Activated naive CD4-positive, alpha-beta T cell treated with anti-CD3 and anti-CD28 coated beads, Interleukin-2, amount 10 ng/mL, durations not matched to agents 7 days and 5 days (primary cell): Measurements from ENCODE around the gene COQ8B.
A peak's percentile ranks its signal among the peaks of the same experiment; 100 is the strongest.
"Not testable (repeated sequence)": the region's sequence is repeated elsewhere in the genome, so short reads cannot be mapped to it uniquely, and the experiment has no call there.

Experiments used
- CTCF ChIA-PET: fragments of 350-600 bp; sonication (Branson Sonifier 250); formaldehyde crosslinking; loops from one replicate; lab custom pipeline; 2021; ENCODE audit warnings: antibody characterized with exemption; lab: Charles Lee
- DNase-seq: peaks from one replicate; pipeline ENCODE4 v3.0.0-alpha.2; 2020
- H3K27ac Mint-ChIP-seq: one replicate; pipeline ENCODE4 v1.8.0; 2021; ENCODE audit warnings: mild to moderate bottlenecking, moderate library complexity, mixed read lengths
- H3K27me3 Mint-ChIP-seq: one replicate; pipeline ENCODE4 v1.8.0; 2021; ENCODE audit warnings: mild to moderate bottlenecking, mixed read lengths
- H3K36me3 Mint-ChIP-seq: one replicate; pipeline ENCODE4 v1.8.0; 2021; ENCODE audit warnings: mixed read lengths
- H3K4me1 Mint-ChIP-seq: one replicate; pipeline ENCODE4 v1.8.0; 2021; ENCODE audit warnings: mixed read lengths
- H3K4me3 Mint-ChIP-seq: one replicate; pipeline ENCODE4 v1.8.0; 2021; ENCODE audit warnings: mild to moderate bottlenecking, moderate library complexity, mixed read lengths
- H3K9me3 Mint-ChIP-seq: one replicate; pipeline ENCODE4 v1.8.0; 2021; ENCODE audit warnings: mixed read lengths

The COQ8B gene

GRCh38 chr19:40716482-40717324 lies at the start of gene COQ8B, which contains the start of gene ITPKC:
Gene COQ8B, minus strand, starts transcription at chr19:40716886. Its CDS starts 2,254 bp downstream, at chr19:40714632.
Gene ITPKC, plus strand, starts transcription at chr19:40717112. Its CDS starts 24 bp downstream, at chr19:40717136.
- peak within 1 kb of the TSS; percentile 93 for H3K27ac Mint-ChIP-seq
- peak within 1 kb of the TSS; percentile 93 for H3K4me3 Mint-ChIP-seq
- no peaks in the 10 kb centered on the region for H3K27me3 Mint-ChIP-seq
- peak; percentile 100 for DNase-seq
- no peaks in the 10 kb centered on the region for H3K9me3 Mint-ChIP-seq
- CTCF ChIA-PET, result interaction anchor here (0.7 to 2.1 kb wide), 2 partner anchors 33 to 35 kb away, joined by 3 to 7 read pairs; partner anchors contain the start of gene ACTMAP
- peaks cover 17% of the 10 kb centered on the region for H3K36me3 Mint-ChIP-seq
- H3K4me1 Mint-ChIP-seq, result peaks cover 73% of the 10 kb centered on the region

DNA sequence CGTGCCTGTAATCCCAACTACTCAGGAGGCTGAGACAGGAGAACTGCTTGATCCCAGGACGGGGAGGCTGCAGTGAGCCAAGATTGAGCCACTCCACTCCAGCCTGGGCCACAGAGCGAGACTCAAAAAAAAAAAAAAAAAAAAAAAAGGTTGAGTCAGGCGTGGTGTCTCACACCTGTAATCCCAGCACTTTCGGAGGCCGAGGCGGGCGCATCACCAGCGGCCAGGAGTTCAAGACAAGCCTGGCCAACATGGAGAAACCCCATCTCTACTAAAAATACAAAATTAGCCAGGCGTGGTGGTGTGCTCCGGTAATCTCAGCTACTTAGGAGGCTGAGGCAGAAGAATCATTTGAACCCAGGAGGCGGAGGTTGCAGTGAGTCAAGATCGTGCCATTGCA lies 49.7 kb upstream of the COQ8B start:
- CTCF ChIA-PET, result interaction anchor here (1.0 kb wide), 1 partner anchor 13 kb away, joined by 4 read pairs; no protein-coding TSS in a partner anchor
- not testable (repeated sequence) for H3K27me3 Mint-ChIP-seq, H3K4me3 Mint-ChIP-seq, H3K27ac Mint-ChIP-seq, DNase-seq, H3K9me3 Mint-ChIP-seq
- Mint-ChIP-seq H3K4me1 (peaks cover 51% of the 10 kb centered on the region), H3K36me3 (peaks cover 64% of the 10 kb centered on the region)

DNA sequence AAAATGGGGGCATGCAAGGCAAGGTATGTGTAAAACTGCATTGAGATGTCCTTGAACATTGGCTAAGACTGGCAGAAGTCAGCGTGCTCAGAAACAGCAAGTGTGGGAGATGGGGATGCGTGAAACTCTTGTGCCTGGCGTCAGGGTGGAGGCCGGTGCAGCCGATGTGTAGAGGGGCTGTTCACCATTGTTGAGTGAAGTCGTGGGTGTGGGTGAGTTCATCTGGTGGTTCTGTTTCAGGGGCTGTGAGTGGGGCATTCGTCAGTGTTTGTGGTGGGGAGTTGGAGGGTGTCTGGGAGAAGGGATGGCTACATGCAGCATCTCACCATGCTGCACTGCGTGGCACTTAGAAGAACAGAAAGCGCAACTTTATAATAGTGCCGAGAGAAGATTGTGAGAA lies 47.3 kb upstream of the COQ8B start:
- no peak for DNase-seq
- no peaks in the 10 kb centered on the region for H3K27me3 Mint-ChIP-seq
- H3K4me3 Mint-ChIP-seq, result no peak overlapping the region
- H3K9me3 Mint-ChIP-seq, result no peaks in the 10 kb centered on the region
- peaks cover 47% of the 10 kb centered on the region for H3K4me1 Mint-ChIP-seq
- CTCF ChIA-PET, result no interaction called here
- peaks cover 63% of the 10 kb centered on the region for H3K36me3 Mint-ChIP-seq
- peak overlapping the region; percentile 2 for H3K27ac Mint-ChIP-seq

DNA sequence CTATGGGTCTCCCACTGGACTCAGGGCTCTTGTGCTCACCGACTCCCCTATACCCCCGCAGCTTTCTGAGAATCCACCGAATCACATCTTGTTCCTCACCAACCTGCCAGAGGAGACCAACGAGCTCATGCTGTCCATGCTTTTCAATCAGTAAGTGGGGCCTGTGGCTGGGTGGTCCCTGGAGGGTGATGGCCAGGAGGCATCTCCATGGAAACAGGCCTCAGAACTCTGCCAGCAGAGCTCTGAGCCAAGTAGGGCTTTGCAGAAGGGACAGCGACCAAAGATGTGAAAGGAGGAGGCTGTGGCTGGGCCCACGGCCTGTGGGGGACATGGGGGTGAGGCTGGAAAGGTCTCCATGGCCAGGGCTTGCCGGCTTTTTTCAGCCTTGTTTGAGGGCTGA lies 46.8 kb upstream of the COQ8B start:
- H3K27ac Mint-ChIP-seq, result no peak overlapping the region
- H3K36me3 Mint-ChIP-seq, result peaks cover 60% of the 10 kb centered on the region
- H3K9me3 Mint-ChIP-seq, result no peaks in the 10 kb centered on the region
- no peak overlapping the region for H3K4me3 Mint-ChIP-seq
- CTCF ChIA-PET, result no interaction called here
- H3K4me1 Mint-ChIP-seq, result peaks cover 47% of the 10 kb centered on the region
- no peak for DNase-seq
- H3K27me3 Mint-ChIP-seq, result no peaks in the 10 kb centered on the region

- H3K27ac Mint-ChIP-seq, result no peak overlapping the region
- H3K36me3 Mint-ChIP-seq, result peaks cover 65% of the 10 kb centered on the region
- H3K9me3 Mint-ChIP-seq, result no peaks in the 10 kb centered on the region
- H3K4me3 Mint-ChIP-seq, result no peak overlapping the region
- peaks cover 52% of the 10 kb centered on the region for H3K4me1 Mint-ChIP-seq
- CTCF ChIA-PET, result no interaction called here
- DNase-seq, result no peak
- no peaks in the 10 kb centered on the region for H3K27me3 Mint-ChIP-seq
These were observed 46.2 kb upstream of the COQ8B start for GRCh38 chr19:40762754-40763470.

DNA sequence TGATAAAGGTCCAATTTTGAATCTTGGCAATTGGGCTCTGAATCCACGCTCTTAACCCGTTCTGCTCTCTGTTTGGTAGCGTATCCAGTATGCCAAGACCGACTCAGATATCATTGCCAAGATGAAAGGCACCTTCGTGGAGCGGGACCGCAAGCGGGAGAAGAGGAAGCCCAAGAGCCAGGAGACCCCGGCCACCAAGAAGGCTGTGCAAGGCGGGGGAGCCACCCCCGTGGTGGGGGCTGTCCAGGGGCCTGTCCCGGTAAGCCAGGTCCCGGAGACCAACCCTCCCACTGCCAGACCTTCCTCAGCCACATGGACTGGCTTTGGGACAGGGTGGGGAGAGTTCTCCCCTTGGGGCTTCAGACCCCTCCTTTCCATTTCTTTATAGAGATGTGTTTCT lies 42.7 kb upstream of the COQ8B start:
- Mint-ChIP-seq H3K36me3 (peaks cover 72% of the 10 kb centered on the region), H3K27me3 (no peaks in the 10 kb centered on the region), H3K4me3 (no peak overlapping the region), H3K27ac (no peak overlapping the region), H3K4me1 (peaks cover 66% of the 10 kb centered on the region), H3K9me3 (no peaks in the 10 kb centered on the region)
- DNase-seq, result no peak
- CTCF ChIA-PET, result no interaction called here

DNA sequence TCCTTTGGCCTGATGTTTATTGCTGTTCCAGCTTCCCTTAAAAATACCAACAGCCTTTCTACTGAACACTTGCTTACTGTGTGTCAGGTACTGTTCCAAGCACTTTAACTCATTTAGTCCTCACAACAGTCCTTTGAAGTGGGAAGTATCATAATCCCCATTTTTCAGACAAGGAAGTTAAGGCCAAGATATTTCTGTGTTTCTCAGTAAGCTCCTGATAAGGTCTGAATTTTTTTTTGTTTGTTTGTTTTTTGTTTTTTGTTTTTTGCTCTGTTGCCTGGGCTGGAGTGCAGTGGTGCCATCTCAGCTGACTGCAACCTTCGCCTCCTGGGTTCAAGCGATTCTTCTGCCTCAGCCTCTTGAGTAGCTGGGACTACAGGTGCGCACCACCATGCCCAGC lies 41.8 kb upstream of the COQ8B start:
- Mint-ChIP-seq H3K9me3 (no peaks in the 10 kb centered on the region), H3K36me3 (peaks cover 68% of the 10 kb centered on the region), H3K27me3 (no peaks in the 10 kb centered on the region), H3K4me3 (no peak overlapping the region), H3K27ac (peak overlapping the region; percentile 1), H3K4me1 (peaks cover 61% of the 10 kb centered on the region)
- CTCF ChIA-PET, result no interaction called here
- no peak for DNase-seq

DNA sequence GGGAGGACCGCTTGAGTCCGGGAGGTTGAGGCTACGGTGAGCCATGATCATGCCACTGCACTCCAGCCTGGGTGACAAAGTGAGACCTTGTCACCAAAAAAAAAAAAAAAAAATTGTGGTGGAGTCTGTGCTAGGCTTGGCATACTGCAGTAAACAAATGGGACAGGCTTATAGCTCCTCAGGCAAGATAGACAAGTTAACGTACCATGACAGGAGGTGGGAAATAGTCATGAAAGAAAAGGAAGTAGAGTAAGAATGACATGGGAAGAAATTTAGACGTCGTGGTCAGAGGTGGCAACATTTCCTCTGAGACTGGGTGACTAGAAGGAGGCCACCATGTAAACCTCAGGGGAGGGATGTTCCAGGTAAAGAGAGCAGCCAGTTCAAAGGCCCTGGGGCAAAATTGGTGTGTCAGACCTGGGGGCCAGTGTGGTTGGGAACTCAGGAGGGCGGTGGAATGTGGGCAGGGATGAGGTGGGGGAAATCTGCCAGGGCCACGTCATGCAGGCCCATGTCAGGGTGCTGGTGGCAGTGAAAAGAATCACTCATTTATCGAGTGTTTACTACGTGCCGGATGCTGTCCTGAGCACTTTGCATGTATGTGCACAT lies 39.9 kb upstream of the COQ8B start:
- no peaks in the 10 kb centered on the region for H3K27me3 Mint-ChIP-seq
- peak overlapping the region; percentile 53 for H3K27ac Mint-ChIP-seq
- no peak for DNase-seq
- H3K36me3 Mint-ChIP-seq, result peaks cover 64% of the 10 kb centered on the region
- no peaks in the 10 kb centered on the region for H3K9me3 Mint-ChIP-seq
- H3K4me3 Mint-ChIP-seq, result no peak overlapping the region
- CTCF ChIA-PET, result interaction anchor here (0.7 to 3.3 kb wide), 2 partner anchors 50 to 74 kb away, joined by 3 to 24 read pairs; no protein-coding TSS in a partner anchor
- peaks cover 62% of the 10 kb centered on the region for H3K4me1 Mint-ChIP-seq

DNA sequence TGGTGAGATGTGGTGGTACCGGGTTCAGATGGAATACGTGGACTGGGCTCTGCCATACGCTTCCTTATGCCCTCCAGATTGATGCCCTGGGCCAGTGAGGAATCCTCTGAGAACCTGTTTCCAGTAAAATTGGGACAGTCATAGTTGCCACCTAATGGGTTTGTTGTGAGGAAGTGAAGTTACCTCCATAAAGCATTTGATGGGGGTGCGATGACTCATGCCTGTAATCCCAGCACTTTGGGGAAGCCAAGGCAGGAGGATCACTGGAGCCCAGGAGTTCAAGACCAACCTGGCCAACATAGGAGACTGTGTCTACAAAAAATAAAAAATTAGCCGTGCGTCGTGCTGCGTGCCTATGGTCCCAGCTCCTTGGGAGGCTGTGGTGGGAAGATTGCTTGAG lies 39.1 kb upstream of the COQ8B start:
- H3K27me3 Mint-ChIP-seq, result no peaks in the 10 kb centered on the region
- peaks cover 67% of the 10 kb centered on the region for H3K36me3 Mint-ChIP-seq
- H3K27ac Mint-ChIP-seq, result peak overlapping the region; percentile 71
- no peak for DNase-seq
- H3K9me3 Mint-ChIP-seq, result no peaks in the 10 kb centered on the region
- peak overlapping the region; percentile 21 for H3K4me3 Mint-ChIP-seq
- peaks cover 60% of the 10 kb centered on the region for H3K4me1 Mint-ChIP-seq
- CTCF ChIA-PET, result interaction anchor here (1.1 to 3.3 kb wide), 2 partner anchors 43 to 51 kb away, joined by 4 to 24 read pairs; partner anchors contain the start of gene EGLN2

DNA sequence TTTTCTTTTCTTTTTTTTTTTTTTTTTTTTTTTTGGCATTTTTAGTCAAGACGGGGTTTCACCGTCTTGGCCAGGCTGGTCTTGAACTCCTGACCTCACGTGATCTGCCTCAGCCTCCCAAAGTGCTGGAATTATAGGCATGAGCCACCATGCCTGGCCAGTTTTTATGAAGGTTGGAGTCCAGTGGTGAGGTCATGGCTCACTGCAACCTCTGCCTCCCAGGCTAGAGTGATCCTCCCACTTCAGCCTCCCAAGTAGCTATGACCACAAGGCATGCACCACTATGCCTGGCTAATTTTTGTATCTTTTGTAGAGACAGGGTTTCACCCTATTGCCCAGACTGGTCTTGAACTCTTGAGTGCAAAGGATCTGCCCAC lies 38.5 kb upstream of the COQ8B start:
- peak overlapping the region; percentile 74 for H3K4me3 Mint-ChIP-seq
- DNase-seq, result no peak
- H3K4me1 Mint-ChIP-seq, result peaks cover 59% of the 10 kb centered on the region
- peak overlapping the region; percentile 14 for H3K27ac Mint-ChIP-seq
- CTCF ChIA-PET, result interaction anchor here (1.1 to 3.3 kb wide), 2 partner anchors 44 to 51 kb away, joined by 4 to 24 read pairs; partner anchors contain the start of gene EGLN2
- H3K27me3 Mint-ChIP-seq, result no peaks in the 10 kb centered on the region
- peaks cover 63% of the 10 kb centered on the region for H3K36me3 Mint-ChIP-seq
- H3K9me3 Mint-ChIP-seq, result no peaks in the 10 kb centered on the region

DNA sequence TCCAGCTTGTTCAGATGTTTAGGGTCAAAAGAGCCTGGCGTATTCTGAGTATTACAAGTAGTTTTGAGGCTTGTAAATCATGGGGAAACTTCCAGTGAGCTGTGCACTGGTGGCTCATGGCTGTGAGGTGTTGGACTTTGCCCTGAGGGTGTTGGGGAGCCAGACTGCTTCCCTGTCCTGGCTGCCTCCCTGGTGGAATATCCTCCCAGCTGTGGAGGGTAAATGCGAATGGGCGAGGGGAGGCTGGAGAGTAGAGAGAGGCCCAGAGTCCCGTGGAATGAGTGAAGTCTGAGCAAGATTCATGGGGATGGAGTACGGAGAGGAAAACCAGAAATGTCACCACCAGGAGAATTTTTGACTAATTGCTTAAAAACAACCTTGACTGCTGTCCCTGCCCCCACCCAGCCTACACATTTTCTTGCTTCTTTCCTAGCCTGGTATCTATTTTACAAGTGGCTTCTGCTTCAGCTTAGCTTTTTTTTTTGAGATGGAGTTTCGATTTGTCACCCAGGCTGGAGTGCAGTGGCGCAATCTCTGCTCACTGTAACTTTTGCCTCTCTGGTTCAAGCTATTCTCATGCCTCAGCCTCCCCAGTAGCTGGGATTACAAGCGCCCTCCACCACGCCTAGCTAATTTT lies 38.0 kb upstream of the COQ8B start:
- peaks cover 63% of the 10 kb centered on the region for H3K36me3 Mint-ChIP-seq
- peak overlapping the region; percentile 74 for H3K4me3 Mint-ChIP-seq
- peak; percentile 38 for DNase-seq
- CTCF ChIA-PET, result interaction anchor here (0.6 to 3.3 kb wide), 4 partner anchors 44 to 154 kb away, joined by 3 to 24 read pairs (median 4); partner anchors contain the start of gene EGLN2
- H3K27me3 Mint-ChIP-seq, result no peaks in the 10 kb centered on the region
- peak overlapping the region; percentile 88 for H3K27ac Mint-ChIP-seq
- no peaks in the 10 kb centered on the region for H3K9me3 Mint-ChIP-seq
- peaks cover 62% of the 10 kb centered on the region for H3K4me1 Mint-ChIP-seq

- Mint-ChIP-seq H3K27ac (peak overlapping the region; percentile 99), H3K27me3 (no peaks in the 10 kb centered on the region), H3K4me3 (peak overlapping the region; percentile 100), H3K4me1 (peaks cover 68% of the 10 kb centered on the region), H3K36me3 (peaks cover 51% of the 10 kb centered on the region), H3K9me3 (no peaks in the 10 kb centered on the region)
- DNase-seq, result no peak
- CTCF ChIA-PET, result interaction anchor here (0.7 to 4.1 kb wide), 5 partner anchors 27 to 67 kb away, joined by 3 to 23 read pairs (median 4); partner anchors contain the start of genes COQ8B, EGLN2 and ITPKC
These were observed 35.6 kb upstream of the COQ8B start for GRCh38 chr19:40752257-40752781.

- H3K36me3 Mint-ChIP-seq, result peaks cover 41% of the 10 kb centered on the region
- CTCF ChIA-PET, result interaction anchor here (0.8 to 4.1 kb wide), 5 partner anchors 26 to 69 kb away, joined by 3 to 23 read pairs (median 6); partner anchors contain the start of genes COQ8B, ITPKC and RAB4B
- DNase-seq, result peak; percentile 98
- peak within 1 kb of the TSS; percentile 100 for H3K4me3 Mint-ChIP-seq
- H3K27me3 Mint-ChIP-seq, result no peaks in the 10 kb centered on the region
- no peaks in the 10 kb centered on the region for H3K9me3 Mint-ChIP-seq
- H3K27ac Mint-ChIP-seq, result peak within 1 kb of the TSS; percentile 99
- peaks cover 55% of the 10 kb centered on the region for H3K4me1 Mint-ChIP-seq
These were observed 34.3 kb upstream of the COQ8B start, which contains the start of gene SNRPA for GRCh38 chr19:40750874-40751537. Gene SNRPA, plus strand, starts transcription at chr19:40751203. Its CDS starts 206 bp downstream, at chr19:40751409.
